SK-N-MC (cell line): ENCODE data around the gene AP1S1.
"Not testable (repeated sequence)": the region's sequence is repeated elsewhere in the genome, so short reads cannot be mapped to it uniquely, and the experiment has no call there.

Experiments used
- DNase-seq: peaks from one replicate; pipeline ENCODE4 v3.0.0-alpha.2; 2011; ENCODE audit warnings: low read depth, low spot score
- H3K27ac ChIP-seq: fragments of 200-600 bp; sonication (generic); 2 replicates; pipeline ENCODE4 v1.5.1; 2016; ENCODE audit warnings: mixed run types
- H3K36me3 ChIP-seq: fragments of 200-600 bp; sonication (generic); 2 replicates; pipeline ENCODE4 v1.6.1; 2017; ENCODE audit warnings: antibody characterized with exemption, low read length, mixed read lengths; ENCODE audit not compliant: insufficient read depth
- H3K4me3 ChIP-seq: fragments of 200-600 bp; sonication (generic); 2 replicates; pipeline ENCODE4 v1.5.1; 2016
- H3K9ac ChIP-seq: fragments of 200-600 bp; sonication (generic); 2 replicates; pipeline ENCODE4 v1.8.0; 2017; ENCODE audit warnings: mixed run types, mixed read lengths; ENCODE audit not compliant: insufficient read length
- H3K9me3 ChIP-seq: fragments of 200-600 bp; sonication (generic); 2 replicates; pipeline ENCODE4 v1.6.1; 2017; ENCODE audit warnings: low read depth, mild to moderate bottlenecking, antibody characterized with exemption, low read length, moderate library complexity, mixed read lengths
- EZH2 ChIP-seq: fragments of 200-600 bp; sonication (generic); IDR thresholded peaks from one replicate; pipeline ENCODE4 v1.6.1; 2017; ENCODE audit warnings: antibody characterized with exemption
- FOXP2 ChIP-seq: optimal IDR thresholded peaks from 2 replicates; pipeline ENCODE3; 2011; ENCODE audit warnings: mild to moderate bottlenecking, moderate library complexity; ENCODE audit not compliant: insufficient read depth; ENCODE audit errors: extremely low read length, control extremely low read depth
- POLR2AphosphoS5 ChIP-seq: IDR thresholded peaks from 2 replicates; pipeline ENCODE4 v1.6.1; 2012; ENCODE audit warnings: mild to moderate bottlenecking, low read depth, low read length, borderline replicate concordance

The AP1S1 gene

DNA sequence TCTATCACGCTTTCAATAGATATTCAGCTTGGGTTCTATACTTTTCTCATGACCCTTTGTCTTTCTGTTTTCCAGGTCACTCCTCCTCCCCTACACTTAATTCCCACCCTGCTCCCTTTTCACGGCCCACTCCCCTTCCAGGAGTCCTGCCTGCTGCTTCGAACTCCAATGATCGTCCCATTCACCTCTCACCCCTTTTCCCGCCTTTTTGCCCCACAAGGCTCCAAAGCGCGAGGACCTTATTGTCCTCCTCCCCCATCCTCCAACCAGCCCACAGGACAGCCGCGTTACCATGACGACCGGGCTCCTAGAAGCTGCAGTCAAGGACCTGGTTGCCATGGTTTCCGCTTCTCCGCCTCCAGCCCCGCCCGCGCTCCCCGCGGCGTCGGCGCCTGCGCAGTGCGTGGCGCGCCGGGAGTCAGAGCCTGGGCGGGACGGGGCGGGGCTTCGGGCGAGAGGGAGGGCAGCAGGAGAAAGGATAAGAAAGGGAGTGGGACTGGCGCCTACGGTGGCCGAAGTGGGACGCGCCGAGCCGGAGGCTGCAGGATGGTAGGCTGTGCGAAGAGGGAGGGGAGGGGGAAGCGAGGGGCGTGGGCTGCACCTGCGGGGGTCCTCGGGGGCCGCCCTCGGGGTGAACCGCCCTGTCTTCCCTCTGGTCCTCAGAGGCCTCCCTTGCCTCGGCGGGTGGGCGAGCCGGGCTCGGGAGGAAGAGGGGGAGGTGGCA is at the start of gene AP1S1:
Gene AP1S1, plus strand, starts transcription at position 508 of the 724 bp plus-strand sequence. Its CDS starts 39 bp downstream, at position 547.
- Histone ChIP-seq H3K9me3 (no peaks in the 10 kb centered on the region), H3K9ac (peak within 1 kb of the TSS; percentile 71), H3K4me3 (peak within 1 kb of the TSS; percentile 89), H3K36me3 (no peaks in the 10 kb centered on the region; the same call in 1 of the 2 replicates), H3K27ac (0 out of 2 replicates have a peak within 1 kb of the TSS, but pooled peaks have one; percentile 36)
- TF ChIP-seq FOXP2 (peak; percentile 14), EZH2 (no peak), POLR2AphosphoS5 (peak; percentile 55; the same call in 1 of the 2 replicates)
- peak; percentile 94 for DNase-seq

DNA sequence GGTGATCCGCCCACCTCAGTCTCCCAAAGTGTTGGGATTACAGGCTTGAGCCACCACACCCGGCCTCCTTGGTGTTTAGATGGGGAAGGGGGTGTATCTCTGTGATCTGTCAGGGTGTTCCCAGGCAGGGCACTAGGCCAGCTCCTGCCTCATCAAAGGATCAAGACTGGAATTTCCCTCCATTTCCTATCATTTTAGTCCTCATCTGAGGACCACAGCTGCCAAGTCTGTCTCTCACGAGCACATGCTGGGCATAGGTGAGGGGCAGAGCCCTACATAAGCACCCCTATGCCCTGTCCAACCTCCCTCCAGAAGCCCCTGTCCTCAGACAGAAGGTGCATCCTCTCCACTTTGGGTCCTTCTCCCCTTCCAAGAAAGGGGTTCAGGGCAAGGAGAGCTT is 49.5 kb upstream of the AP1S1 start:
- Histone ChIP-seq H3K27ac (no peak overlapping the region), H3K4me3 (no peak overlapping the region), H3K9ac (no peak overlapping the region), H3K9me3 (no peaks in the 10 kb centered on the region), H3K36me3 (no peaks in the 10 kb centered on the region)
- no peak for DNase-seq
- TF ChIP-seq POLR2AphosphoS5 (no peak), EZH2 (no peak), FOXP2 (no peak)

DNA sequence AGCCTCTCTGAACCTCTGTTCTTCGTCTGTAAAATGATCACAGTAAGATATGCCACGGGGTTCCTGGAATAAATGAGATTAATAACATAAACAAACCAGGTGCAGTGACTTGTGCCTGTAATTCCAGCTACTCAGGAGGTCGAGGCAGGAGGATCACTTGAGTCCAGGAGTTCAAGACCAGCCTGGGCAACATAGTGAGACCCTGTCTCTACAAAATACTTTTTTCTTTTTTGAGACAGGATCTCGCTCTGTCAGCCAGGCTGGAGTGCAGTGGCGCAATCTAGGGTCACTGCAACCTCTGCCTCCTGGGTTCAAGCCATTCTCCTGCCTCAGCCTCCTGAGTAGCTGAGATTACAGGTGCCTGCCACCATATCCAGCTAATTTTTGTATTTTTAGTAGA is 49.0 kb upstream of the AP1S1 start:
- not testable (repeated sequence) for DNase-seq, H3K9ac ChIP-seq, H3K4me3 ChIP-seq, H3K27ac ChIP-seq, H3K9me3 ChIP-seq, H3K36me3 ChIP-seq

DNA sequence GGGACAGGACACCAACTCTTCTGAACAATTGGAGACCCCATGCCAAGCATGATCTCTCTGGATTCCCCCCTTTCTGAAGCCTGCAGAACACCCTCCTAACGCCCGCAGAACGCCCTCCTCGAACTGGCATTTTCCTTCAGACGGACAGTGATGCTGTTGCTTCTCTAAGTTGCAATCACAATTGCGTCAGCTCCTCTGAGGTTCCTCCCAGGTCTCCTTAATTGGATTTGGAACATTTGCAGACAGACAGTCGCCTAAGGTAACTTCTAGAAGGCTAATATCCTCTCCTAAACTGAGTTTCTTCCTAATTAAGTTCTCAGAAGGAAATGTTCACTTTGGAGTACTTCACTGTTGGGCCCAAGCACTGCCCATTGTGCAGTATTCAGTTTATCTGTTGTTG is 47.9 kb upstream of the AP1S1 start:
- no peak overlapping the region for H3K9ac ChIP-seq
- no peak for TF ChIP-seq POLR2AphosphoS5
- no peak for TF ChIP-seq EZH2
- no peak for TF ChIP-seq FOXP2
- H3K4me3 ChIP-seq, result no peak overlapping the region
- H3K36me3 ChIP-seq, result no peaks in the 10 kb centered on the region
- no peaks in the 10 kb centered on the region for H3K9me3 ChIP-seq
- no peak overlapping the region for H3K27ac ChIP-seq
- DNase-seq, result no peak

DNA sequence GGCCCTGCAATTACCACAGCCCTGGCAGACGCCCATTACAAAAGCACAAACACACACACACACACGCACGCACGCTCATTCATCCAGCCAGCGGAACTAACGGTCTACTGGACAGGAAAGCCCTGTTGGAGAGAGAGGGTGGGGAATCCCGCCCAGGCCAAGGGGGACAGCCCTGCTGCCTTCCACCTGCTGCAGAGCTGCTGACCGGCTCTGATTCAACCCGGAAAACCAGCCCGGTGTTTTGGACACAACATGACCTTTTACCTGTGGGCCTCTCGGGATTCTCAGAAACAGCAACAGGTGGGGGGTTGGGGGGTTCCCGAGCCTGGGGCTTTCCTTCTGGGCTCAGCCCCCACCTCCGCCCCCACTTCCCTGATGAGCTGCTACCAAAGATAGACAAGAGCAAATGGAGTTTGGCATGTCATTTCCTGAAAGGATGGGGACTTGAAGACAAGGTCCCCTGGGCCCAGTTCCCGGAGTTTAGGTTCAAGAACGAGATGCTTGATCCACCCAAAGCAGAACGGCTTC is 45.9 kb upstream of the AP1S1 start:
- Histone ChIP-seq H3K4me3 (no peak overlapping the region), H3K36me3 (no peaks in the 10 kb centered on the region), H3K9me3 (no peaks in the 10 kb centered on the region), H3K9ac (no peak overlapping the region), H3K27ac (no peak overlapping the region)
- DNase-seq, result no peak
- TF ChIP-seq POLR2AphosphoS5, result no peak
- TF ChIP-seq EZH2, result no peak
- no peak for TF ChIP-seq FOXP2

DNA sequence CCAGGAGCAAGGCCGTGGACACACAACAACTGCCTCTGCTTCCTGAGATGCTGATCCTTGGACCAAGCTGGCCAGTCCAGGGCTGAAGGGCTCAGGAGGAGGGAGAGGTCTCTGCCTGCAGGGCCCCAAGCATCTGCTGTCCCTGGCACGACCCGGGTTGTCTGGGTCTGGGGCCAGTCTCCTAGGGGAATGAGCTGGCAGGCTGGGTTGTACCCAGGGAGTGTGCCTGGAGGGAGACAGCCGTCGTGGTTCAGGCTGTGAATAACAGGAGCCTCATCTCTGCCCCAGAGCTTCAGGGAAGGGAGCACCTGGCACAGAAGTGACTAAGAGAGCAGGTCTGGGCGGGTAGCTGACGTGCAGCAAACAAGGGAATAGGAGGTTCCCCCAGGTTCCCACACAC is 45.3 kb upstream of the AP1S1 start:
- TF ChIP-seq POLR2AphosphoS5 (no peak), EZH2 (no peak), FOXP2 (no peak)
- no peaks in the 10 kb centered on the region for H3K36me3 ChIP-seq
- H3K27ac ChIP-seq, result no peak overlapping the region
- no peaks in the 10 kb centered on the region for H3K9me3 ChIP-seq
- no peak overlapping the region for H3K4me3 ChIP-seq
- H3K9ac ChIP-seq, result no peak overlapping the region
- DNase-seq, result no peak

DNA sequence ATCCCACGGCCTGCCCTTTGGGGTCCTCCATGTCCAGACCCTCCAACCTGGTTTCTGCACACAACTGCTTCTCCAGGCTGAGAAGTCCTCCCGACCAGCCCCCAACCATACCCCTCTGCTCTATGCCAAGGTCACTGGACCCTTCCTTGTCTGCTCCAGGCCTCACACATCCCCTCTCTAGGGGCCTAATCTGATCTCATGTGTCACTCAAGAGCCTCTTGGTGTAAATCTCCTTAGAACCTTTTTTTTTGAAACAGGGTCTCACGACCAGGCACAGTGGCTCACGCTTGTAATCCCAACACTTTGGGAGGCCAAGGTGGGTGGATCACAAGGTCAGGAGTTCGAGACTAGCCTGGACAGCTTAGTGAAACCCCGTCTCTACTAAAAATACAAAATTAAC is 44.9 kb upstream of the AP1S1 start:
- H3K9me3 ChIP-seq, result no peaks in the 10 kb centered on the region
- no peaks in the 10 kb centered on the region for H3K36me3 ChIP-seq
- DNase-seq, result no peak
- no peak overlapping the region for H3K9ac ChIP-seq
- H3K4me3 ChIP-seq, result no peak overlapping the region
- TF ChIP-seq FOXP2, result no peak
- TF ChIP-seq EZH2, result no peak
- no peak for TF ChIP-seq POLR2AphosphoS5
- no peak overlapping the region for H3K27ac ChIP-seq

DNA sequence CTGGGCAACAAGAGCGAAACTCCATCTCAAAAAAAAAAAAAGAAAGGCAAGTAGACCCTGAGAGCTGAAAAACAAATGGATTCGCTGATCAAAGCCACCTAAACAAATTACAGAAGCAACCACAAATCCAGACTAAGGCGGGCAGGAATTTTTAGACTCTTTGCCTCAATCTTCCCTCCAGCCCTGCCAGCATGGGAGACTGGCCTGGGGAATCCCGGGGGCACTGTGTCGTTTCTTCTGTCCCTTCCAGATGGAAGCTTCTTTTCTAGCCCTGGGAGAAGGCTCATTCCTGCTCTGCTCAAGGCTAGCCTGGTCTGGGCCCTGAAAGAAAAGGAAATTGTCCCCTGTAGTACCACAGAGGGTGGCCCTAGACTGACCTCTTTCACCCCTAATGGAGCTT is 43.0 kb upstream of the AP1S1 start:
- H3K27ac ChIP-seq, result no peak overlapping the region
- DNase-seq, result no peak

DNA sequence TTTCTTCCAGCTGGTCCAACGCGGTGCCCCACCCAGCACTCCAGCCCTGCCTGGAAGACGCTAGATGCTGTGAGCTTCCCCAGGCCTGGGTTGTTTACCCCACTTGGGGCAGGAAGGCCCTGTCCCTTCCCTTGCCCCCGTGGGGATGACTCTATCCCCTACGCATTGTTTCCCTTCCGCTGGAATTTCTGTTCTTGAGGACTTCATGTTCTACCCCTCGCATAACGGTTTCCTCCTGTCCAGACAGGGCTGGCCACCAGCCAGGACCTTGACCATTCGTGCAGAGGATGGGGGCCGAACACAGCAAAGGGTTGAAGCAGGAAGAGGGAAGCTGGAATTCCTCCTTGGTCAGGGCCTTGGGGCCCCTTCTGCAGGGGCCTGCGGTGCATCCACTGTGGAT is 42.0 kb upstream of the AP1S1 start:
- H3K9me3 ChIP-seq, result no peaks in the 10 kb centered on the region
- TF ChIP-seq FOXP2, result no peak
- no peak for TF ChIP-seq POLR2AphosphoS5
- no peak for TF ChIP-seq EZH2
- no peaks in the 10 kb centered on the region for H3K36me3 ChIP-seq
- no peak overlapping the region for H3K27ac ChIP-seq
- H3K9ac ChIP-seq, result no peak overlapping the region
- no peak for DNase-seq
- no peak overlapping the region for H3K4me3 ChIP-seq

More for the DNA sequence above, 43.0 kb upstream of the AP1S1 start:
- Histone ChIP-seq H3K4me3 (no peak overlapping the region), H3K9ac (no peak overlapping the region), H3K9me3 (no peaks in the 10 kb centered on the region), H3K36me3 (no peaks in the 10 kb centered on the region)
- TF ChIP-seq POLR2AphosphoS5 (no peak), FOXP2 (no peak), EZH2 (no peak)

DNA sequence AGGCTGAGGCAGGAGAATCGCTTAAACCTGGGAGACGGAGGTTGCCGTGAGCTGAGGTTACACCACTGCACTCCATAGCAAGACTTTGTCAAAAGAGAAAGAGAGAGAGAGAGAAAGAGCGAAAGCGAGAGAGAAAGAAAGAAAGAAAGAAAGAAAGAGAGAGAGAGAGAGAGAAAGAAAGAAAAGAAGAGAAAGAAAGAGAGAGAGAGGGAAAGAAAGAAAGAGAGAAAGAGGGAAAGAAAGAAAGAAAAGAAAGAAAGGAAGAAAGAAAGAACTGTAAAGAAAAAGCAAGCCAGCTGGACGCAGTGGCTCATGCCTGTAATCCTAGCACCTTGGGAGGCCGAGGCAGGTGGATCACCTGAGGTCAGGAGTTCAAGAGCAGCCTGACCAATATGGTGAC is 41.1 kb upstream of the AP1S1 start:
- H3K9ac ChIP-seq, H3K27ac ChIP-seq, DNase-seq, H3K4me3 ChIP-seq, H3K9me3 ChIP-seq, H3K36me3 ChIP-seq: not testable (repeated sequence)
